WTC11 (cell line): ENCODE results near the gene TRAPPC4. TPM values are rescaled to one million over a fixed set of nuclear protein-coding genes. Genes with fewer than 3 reads are reported as not detected.
A peak's percentile ranks its signal among the peaks of the same experiment; 100 is the strongest.

Experiments used
- CBFB ChIP-seq: sonication (generic); formaldehyde crosslinking; IDR thresholded peaks from 2 replicates; pipeline ENCODE4 v1.8.1; 2022; ENCODE audit warnings: mild to moderate bottlenecking, low read depth, missing genetic modification reagents
- CREM ChIP-seq: sonication (generic); formaldehyde crosslinking; IDR thresholded peaks from 2 replicates; pipeline ENCODE4 v1.8.1; 2022; ENCODE audit warnings: mild to moderate bottlenecking, missing genetic modification reagents, moderate library complexity
- FOXJ3 ChIP-seq: sonication (generic); formaldehyde crosslinking; IDR thresholded peaks from 2 replicates; pipeline ENCODE4 v1.9.0; 2021; ENCODE audit warnings: missing genetic modification reagents, mild to moderate bottlenecking, borderline replicate concordance
- GABPB1 ChIP-seq: sonication (generic); formaldehyde crosslinking; IDR thresholded peaks from 2 replicates; pipeline ENCODE4 v1.8.1; 2023; ENCODE audit warnings: mild to moderate bottlenecking, missing genetic modification reagents
- GTF2I ChIP-seq: fragments of 250-450 bp; sonication (Bioruptor Pico); conservative IDR thresholded peaks from 2 replicates; pipeline ENCODE4 v1.4.0; 2021; ENCODE audit warnings: mild to moderate bottlenecking
- JUN ChIP-seq: sonication (generic); formaldehyde crosslinking; IDR thresholded peaks from 2 replicates; pipeline ENCODE4 v1.8.0; 2023; ENCODE audit warnings: mild to moderate bottlenecking, missing genetic modification reagents
- NR2C2 ChIP-seq: sonication (generic); formaldehyde crosslinking; IDR thresholded peaks from 2 replicates; pipeline ENCODE4 v1.8.0; 2022; ENCODE audit warnings: mild to moderate bottlenecking, missing genetic modification reagents
- NR3C1 ChIP-seq: sonication (generic); formaldehyde crosslinking; conservative IDR thresholded peaks from 2 replicates; pipeline ENCODE4 v1.8.1; 2023; ENCODE audit warnings: low read depth, mild to moderate bottlenecking, missing genetic modification reagents
- PRDM15 ChIP-seq: sonication (generic); formaldehyde crosslinking; IDR thresholded peaks from 2 replicates; pipeline ENCODE4 v1.8.0; 2022; ENCODE audit warnings: missing genetic modification reagents
- SMAD4 ChIP-seq: sonication (generic); formaldehyde crosslinking; IDR thresholded peaks from 2 replicates; pipeline ENCODE4 v1.8.0; 2022; ENCODE audit warnings: mild to moderate bottlenecking, missing genetic modification reagents
- SOX15 ChIP-seq: fragments of 250-450 bp; sonication (Bioruptor Pico); IDR thresholded peaks from 2 replicates; pipeline ENCODE4 v1.9.0; 2021; ENCODE audit warnings: mild to moderate bottlenecking
- TEAD1 ChIP-seq: sonication (generic); formaldehyde crosslinking; IDR thresholded peaks from 2 replicates; pipeline ENCODE4 v1.8.0; 2022; ENCODE audit warnings: mild to moderate bottlenecking, missing genetic modification reagents
- TP53 ChIP-seq: sonication (generic); formaldehyde crosslinking; IDR thresholded peaks from 2 replicates; pipeline ENCODE4 v1.8.1; 2023; ENCODE audit warnings: mild to moderate bottlenecking, missing genetic modification reagents
- ZNF121 ChIP-seq: sonication (generic); formaldehyde crosslinking; IDR thresholded peaks from 2 replicates; pipeline ENCODE4 v1.8.0; 2023; ENCODE audit warnings: missing genetic modification reagents
- ZNF425 ChIP-seq: fragments of 250-450 bp; sonication (Bioruptor Pico); conservative IDR thresholded peaks from 2 replicates; pipeline ENCODE4 v1.9.0; 2021; ENCODE audit warnings: mild to moderate bottlenecking
- ZNF671 ChIP-seq: fragments of 250-450 bp; sonication (Bioruptor Pico); IDR thresholded peaks from 2 replicates; pipeline ENCODE4 v1.8.0; 2021; ENCODE audit warnings: mild to moderate bottlenecking
- total RNA-seq: library from RNA; stranded (reverse); gene quantifications from 3 replicates; pipeline ENCODE4 v1.2.3, GENCODE V29; 2021
- TF ChIP-seq, protein P1 (sequence below): sonication (generic); formaldehyde crosslinking; IDR thresholded peaks from 2 replicates; pipeline ENCODE4 v1.8.1; 2023; ENCODE audit warnings: mild to moderate bottlenecking, missing genetic modification reagents
- TF ChIP-seq, protein P2 (sequence below): sonication (generic); formaldehyde crosslinking; IDR thresholded peaks from 2 replicates; pipeline ENCODE4 v1.8.0; 2023; ENCODE audit warnings: missing genetic modification reagents
- TF ChIP-seq, protein P3 (sequence below): sonication (generic); formaldehyde crosslinking; IDR thresholded peaks from 2 replicates; pipeline ENCODE4 v1.8.1; 2023; ENCODE audit warnings: mild to moderate bottlenecking, missing genetic modification reagents, moderate library complexity
- TF ChIP-seq, protein P4 (sequence below): sonication (generic); formaldehyde crosslinking; IDR thresholded peaks from 2 replicates; pipeline ENCODE4 v1.8.1; 2023; ENCODE audit warnings: mild to moderate bottlenecking, missing genetic modification reagents, borderline replicate concordance
- TF ChIP-seq, protein P5 (sequence below): sonication (generic); formaldehyde crosslinking; conservative IDR thresholded peaks from 2 replicates; pipeline ENCODE4 v1.8.1; 2023; ENCODE audit warnings: mild to moderate bottlenecking, low read depth, missing genetic modification reagents, moderate library complexity

Gene TRAPPC4
- total RNA-seq, 1 experiment from 2014 or later: 75.7 TPM

DNA sequence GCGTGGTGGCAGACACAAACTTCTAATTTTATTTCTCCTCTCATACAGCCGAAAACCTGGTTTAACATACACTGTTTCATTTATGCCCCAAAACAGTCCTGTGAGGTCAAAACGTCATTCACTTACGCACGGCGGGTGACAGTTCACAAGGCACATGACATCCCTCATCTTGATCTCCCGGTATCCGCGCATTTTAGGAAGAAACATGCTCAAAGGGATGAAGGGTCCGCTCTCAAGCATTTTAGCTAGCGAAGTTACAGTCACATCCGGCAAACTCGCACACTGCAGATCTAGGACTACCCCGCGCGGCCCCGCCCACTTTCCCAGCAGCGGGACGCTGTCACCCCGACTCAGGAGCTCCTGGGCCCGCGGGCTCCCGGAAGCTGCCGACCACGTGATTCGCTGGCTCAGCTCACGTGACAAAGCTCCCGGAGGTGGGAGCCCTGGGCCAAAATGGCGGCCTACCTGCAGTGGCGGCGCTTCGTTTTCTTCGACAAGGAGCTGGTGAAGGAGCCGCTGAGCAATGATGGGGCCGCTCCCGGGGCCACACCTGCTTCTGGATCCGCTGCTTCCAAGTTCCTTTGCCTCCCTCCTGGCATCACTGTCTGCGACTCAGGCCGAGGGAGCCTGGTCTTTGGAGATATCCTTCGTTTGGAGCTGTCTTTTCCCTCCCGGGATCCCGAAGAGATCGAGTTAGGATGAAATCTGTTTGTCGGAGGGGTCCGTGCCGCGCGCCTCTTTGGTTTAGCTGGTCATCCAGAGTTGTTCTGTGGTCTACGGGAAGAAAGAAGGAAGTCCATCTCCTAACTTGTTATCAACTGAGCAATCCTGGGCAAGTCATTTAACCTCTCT is 49.0 kb downstream of the TRAPPC4 start, which contains the start of gene VPS11 (continued):
- TF ChIP-seq ZNF425 (CRISPR knock-in tag): no peak
- TF ChIP-seq CREM (CRISPR knock-in tag): peak; percentile 77
- TF ChIP-seq CBFB: no peak
- TF ChIP-seq FOXJ3 (CRISPR knock-in tag): no peak
- TF ChIP-seq SMAD4 (CRISPR knock-in tag): no peak
- no peak for TF ChIP-seq JUN (CRISPR knock-in tag)
- TF ChIP-seq, protein P1, sequence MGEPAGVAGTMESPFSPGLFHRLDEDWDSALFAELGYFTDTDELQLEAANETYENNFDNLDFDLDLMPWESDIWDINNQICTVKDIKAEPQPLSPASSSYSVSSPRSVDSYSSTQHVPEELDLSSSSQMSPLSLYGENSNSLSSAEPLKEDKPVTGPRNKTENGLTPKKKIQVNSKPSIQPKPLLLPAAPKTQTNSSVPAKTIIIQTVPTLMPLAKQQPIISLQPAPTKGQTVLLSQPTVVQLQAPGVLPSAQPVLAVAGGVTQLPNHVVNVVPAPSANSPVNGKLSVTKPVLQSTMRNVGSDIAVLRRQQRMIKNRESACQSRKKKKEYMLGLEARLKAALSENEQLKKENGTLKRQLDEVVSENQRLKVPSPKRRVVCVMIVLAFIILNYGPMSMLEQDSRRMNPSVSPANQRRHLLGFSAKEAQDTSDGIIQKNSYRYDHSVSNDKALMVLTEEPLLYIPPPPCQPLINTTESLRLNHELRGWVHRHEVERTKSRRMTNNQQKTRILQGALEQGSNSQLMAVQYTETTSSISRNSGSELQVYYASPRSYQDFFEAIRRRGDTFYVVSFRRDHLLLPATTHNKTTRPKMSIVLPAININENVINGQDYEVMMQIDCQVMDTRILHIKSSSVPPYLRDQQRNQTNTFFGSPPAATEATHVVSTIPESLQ (CRISPR knock-in tag): no peak
- TF ChIP-seq PRDM15: no peak
- TF ChIP-seq TEAD1 (CRISPR knock-in tag): 0 out of 2 replicates have a peak, but pooled peaks have one; percentile 31
- peak; percentile 65 for TF ChIP-seq GABPB1 (CRISPR knock-in tag)
- TF ChIP-seq TP53 (CRISPR knock-in tag): no peak
- TF ChIP-seq SOX15 (CRISPR knock-in tag): no peak
- TF ChIP-seq ZNF121 (CRISPR knock-in tag): no peak
- TF ChIP-seq, protein P2, sequence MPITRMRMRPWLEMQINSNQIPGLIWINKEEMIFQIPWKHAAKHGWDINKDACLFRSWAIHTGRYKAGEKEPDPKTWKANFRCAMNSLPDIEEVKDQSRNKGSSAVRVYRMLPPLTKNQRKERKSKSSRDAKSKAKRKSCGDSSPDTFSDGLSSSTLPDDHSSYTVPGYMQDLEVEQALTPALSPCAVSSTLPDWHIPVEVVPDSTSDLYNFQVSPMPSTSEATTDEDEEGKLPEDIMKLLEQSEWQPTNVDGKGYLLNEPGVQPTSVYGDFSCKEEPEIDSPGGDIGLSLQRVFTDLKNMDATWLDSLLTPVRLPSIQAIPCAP (CRISPR knock-in tag): no peak
- no peak for TF ChIP-seq NR2C2 (CRISPR knock-in tag)
- no peak for TF ChIP-seq ZNF671 (CRISPR knock-in tag)
- TF ChIP-seq, protein P3, sequence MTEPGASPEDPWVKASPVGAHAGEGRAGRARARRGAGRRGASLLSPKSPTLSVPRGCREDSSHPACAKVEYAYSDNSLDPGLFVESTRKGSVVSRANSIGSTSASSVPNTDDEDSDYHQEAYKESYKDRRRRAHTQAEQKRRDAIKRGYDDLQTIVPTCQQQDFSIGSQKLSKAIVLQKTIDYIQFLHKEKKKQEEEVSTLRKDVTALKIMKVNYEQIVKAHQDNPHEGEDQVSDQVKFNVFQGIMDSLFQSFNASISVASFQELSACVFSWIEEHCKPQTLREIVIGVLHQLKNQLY (CRISPR knock-in tag): 0 out of 2 replicates have a peak, but pooled peaks have one; percentile 20
- TF ChIP-seq NR3C1 (CRISPR knock-in tag): no peak
- TF ChIP-seq GTF2I (CRISPR knock-in tag): no peak
- TF ChIP-seq, protein P4, sequence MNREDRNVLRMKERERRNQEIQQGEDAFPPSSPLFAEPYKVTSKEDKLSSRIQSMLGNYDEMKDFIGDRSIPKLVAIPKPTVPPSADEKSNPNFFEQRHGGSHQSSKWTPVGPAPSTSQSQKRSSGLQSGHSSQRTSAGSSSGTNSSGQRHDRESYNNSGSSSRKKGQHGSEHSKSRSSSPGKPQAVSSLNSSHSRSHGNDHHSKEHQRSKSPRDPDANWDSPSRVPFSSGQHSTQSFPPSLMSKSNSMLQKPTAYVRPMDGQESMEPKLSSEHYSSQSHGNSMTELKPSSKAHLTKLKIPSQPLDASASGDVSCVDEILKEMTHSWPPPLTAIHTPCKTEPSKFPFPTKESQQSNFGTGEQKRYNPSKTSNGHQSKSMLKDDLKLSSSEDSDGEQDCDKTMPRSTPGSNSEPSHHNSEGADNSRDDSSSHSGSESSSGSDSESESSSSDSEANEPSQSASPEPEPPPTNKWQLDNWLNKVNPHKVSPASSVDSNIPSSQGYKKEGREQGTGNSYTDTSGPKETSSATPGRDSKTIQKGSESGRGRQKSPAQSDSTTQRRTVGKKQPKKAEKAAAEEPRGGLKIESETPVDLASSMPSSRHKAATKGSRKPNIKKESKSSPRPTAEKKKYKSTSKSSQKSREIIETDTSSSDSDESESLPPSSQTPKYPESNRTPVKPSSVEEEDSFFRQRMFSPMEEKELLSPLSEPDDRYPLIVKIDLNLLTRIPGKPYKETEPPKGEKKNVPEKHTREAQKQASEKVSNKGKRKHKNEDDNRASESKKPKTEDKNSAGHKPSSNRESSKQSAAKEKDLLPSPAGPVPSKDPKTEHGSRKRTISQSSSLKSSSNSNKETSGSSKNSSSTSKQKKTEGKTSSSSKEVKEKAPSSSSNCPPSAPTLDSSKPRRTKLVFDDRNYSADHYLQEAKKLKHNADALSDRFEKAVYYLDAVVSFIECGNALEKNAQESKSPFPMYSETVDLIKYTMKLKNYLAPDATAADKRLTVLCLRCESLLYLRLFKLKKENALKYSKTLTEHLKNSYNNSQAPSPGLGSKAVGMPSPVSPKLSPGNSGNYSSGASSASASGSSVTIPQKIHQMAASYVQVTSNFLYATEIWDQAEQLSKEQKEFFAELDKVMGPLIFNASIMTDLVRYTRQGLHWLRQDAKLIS: no peak
- TF ChIP-seq, protein P5, sequence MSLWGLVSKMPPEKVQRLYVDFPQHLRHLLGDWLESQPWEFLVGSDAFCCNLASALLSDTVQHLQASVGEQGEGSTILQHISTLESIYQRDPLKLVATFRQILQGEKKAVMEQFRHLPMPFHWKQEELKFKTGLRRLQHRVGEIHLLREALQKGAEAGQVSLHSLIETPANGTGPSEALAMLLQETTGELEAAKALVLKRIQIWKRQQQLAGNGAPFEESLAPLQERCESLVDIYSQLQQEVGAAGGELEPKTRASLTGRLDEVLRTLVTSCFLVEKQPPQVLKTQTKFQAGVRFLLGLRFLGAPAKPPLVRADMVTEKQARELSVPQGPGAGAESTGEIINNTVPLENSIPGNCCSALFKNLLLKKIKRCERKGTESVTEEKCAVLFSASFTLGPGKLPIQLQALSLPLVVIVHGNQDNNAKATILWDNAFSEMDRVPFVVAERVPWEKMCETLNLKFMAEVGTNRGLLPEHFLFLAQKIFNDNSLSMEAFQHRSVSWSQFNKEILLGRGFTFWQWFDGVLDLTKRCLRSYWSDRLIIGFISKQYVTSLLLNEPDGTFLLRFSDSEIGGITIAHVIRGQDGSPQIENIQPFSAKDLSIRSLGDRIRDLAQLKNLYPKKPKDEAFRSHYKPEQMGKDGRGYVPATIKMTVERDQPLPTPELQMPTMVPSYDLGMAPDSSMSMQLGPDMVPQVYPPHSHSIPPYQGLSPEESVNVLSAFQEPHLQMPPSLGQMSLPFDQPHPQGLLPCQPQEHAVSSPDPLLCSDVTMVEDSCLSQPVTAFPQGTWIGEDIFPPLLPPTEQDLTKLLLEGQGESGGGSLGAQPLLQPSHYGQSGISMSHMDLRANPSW (CRISPR knock-in tag): no peak
